ES-I3 (cell line): Measurements from ENCODE around the gene TSGA10IP.

ENCODE experiments used
- H3K36me3 ChIP-seq: 2 replicates; pipeline ENCODE4 v1.6.1; 2013; ENCODE audit warnings: mild to moderate bottlenecking, low read length, control low read depth, moderate library complexity; ENCODE audit not compliant: insufficient read depth
- H3K4me1 ChIP-seq: 2 replicates; pipeline ENCODE4 v1.6.1; 2013; ENCODE audit warnings: mild to moderate bottlenecking, control low read depth, low read length; ENCODE audit not compliant: insufficient read depth
- H3K9ac ChIP-seq: 2 replicates; pipeline ENCODE4 v1.6.1; 2013; ENCODE audit warnings: low read depth, mild to moderate bottlenecking, low read length, moderate library complexity
- H3K9me3 ChIP-seq: 2 replicates; pipeline ENCODE4 v1.6.1; 2013; ENCODE audit warnings: mild to moderate bottlenecking, low read length, moderate library complexity; ENCODE audit not compliant: control insufficient read depth, insufficient read depth

TSGA10IP gene

GRCh38 chr11:66007201-66007634, 61.9 kb downstream of the TSGA10IP start:
- no peak overlapping the region for H3K9ac ChIP-seq
- H3K9me3 ChIP-seq, result no peaks in the 10 kb centered on the region
- peaks cover 14% of the 10 kb centered on the region for H3K4me1 ChIP-seq
- no peaks in the 10 kb centered on the region for H3K36me3 ChIP-seq

GRCh38 chr11:66008095-66008467, 62.8 kb downstream of the TSGA10IP start:
- Histone ChIP-seq H3K4me1 (peaks cover 19% of the 10 kb centered on the region), H3K36me3 (no peaks in the 10 kb centered on the region), H3K9ac (no peak overlapping the region), H3K9me3 (no peaks in the 10 kb centered on the region)

GRCh38 chr11:66008468-66009101, 63.3 kb downstream of the TSGA10IP start:
- Histone ChIP-seq H3K4me1 (peaks cover 23% of the 10 kb centered on the region), H3K36me3 (no peaks in the 10 kb centered on the region), H3K9ac (no peak overlapping the region), H3K9me3 (no peaks in the 10 kb centered on the region)
